Liver (tissue), 9 donors: ENCODE measurements around the gene KDM3B. TPM values are rescaled to one million over a fixed set of nuclear protein-coding genes. Genes with fewer than 3 reads are reported as not detected.

ENCODE experiments used
- DNase-seq: peaks from one replicate; pipeline ENCODE4 v3.0.0-alpha.2; 2017; ENCODE audit warnings: low spot score
- H3K27ac ChIP-seq, 2 donors: one replicate each; pipeline ENCODE4 v1.7.0; 2013; ENCODE audit warnings: inconsistent platforms in 2 of 2, low read length in 2 of 2, control low read depth in 1 of 2, low read depth in 1 of 2, mild to moderate bottlenecking in 1 of 2
- H3K27me3 ChIP-seq, 4 donors: one replicate each; pipeline versions ENCODE4 v1.6.1 to v1.7.0; 2013; ENCODE audit warnings: low read length in 3 of 4, inconsistent platforms in 1 of 4, mild to moderate bottlenecking in 1 of 4, moderate library complexity in 1 of 4; ENCODE audit not compliant: control insufficient read depth in 4 of 4, insufficient read depth in 4 of 4
- H3K36me3 ChIP-seq, 4 donors: one replicate each; pipeline versions ENCODE4 v1.6.1 to v1.7.0; 2013; ENCODE audit warnings: low read length in 3 of 4, mild to moderate bottlenecking in 3 of 4, low read depth in 1 of 4, moderate library complexity in 1 of 4; ENCODE audit not compliant: control insufficient read depth in 4 of 4, insufficient read depth in 3 of 4
- H3K4me1 ChIP-seq, 4 donors: one replicate each; pipeline versions ENCODE4 v1.6.1 to v1.7.0; 2013; ENCODE audit warnings: low read length in 3 of 4, mild to moderate bottlenecking in 3 of 4, moderate library complexity in 1 of 4; ENCODE audit not compliant: control insufficient read depth in 4 of 4, insufficient read depth in 4 of 4
- H3K4me3 ChIP-seq, 3 donors: one replicate each; pipeline versions ENCODE4 v1.6.1 to v1.7.0; 2013; ENCODE audit warnings: low read length in 3 of 3, control low read depth in 1 of 3, low read depth in 1 of 3, mild to moderate bottlenecking in 1 of 3
- H3K9ac ChIP-seq, 2 donors: one replicate each; pipeline ENCODE4 v1.7.0; 2013; ENCODE audit warnings: low read length in 2 of 2, mild to moderate bottlenecking in 2 of 2, moderate library complexity in 2 of 2, control low read depth in 1 of 2, low read depth in 1 of 2
- H3K9me3 ChIP-seq, 4 donors: one replicate each; pipeline versions ENCODE4 v1.6.1 to v1.7.0; 2013; ENCODE audit warnings: low read length in 3 of 4; ENCODE audit not compliant: control insufficient read depth in 4 of 4
- EGR1 ChIP-seq, 2 donors: IDR thresholded peaks; 2 replicates each; pipeline ENCODE4 v1.6.1; 2016 to 2018; ENCODE audit warnings: antibody characterized with exemption in 2 of 2, low read depth in 2 of 2
- FOXA1 ChIP-seq: IDR thresholded peaks from 2 replicates; pipeline ENCODE4 v1.6.1; 2016; ENCODE audit warnings: antibody characterized with exemption
- FOXA2 ChIP-seq: IDR thresholded peaks from 2 replicates; pipeline ENCODE4 v1.6.1; 2016; ENCODE audit warnings: antibody characterized with exemption
- HNF4A ChIP-seq, 2 donors: conservative IDR thresholded peaks; 2 replicates each; pipeline ENCODE4 v1.6.1; 2016; ENCODE audit warnings: antibody characterized with exemption in 2 of 2, mild to moderate bottlenecking in 2 of 2
- HNF4G ChIP-seq: IDR thresholded peaks from 2 replicates; pipeline ENCODE4 v1.6.1; 2016; ENCODE audit warnings: antibody characterized with exemption
- JUND ChIP-seq, 2 donors: IDR thresholded peaks; 2 replicates each; pipeline ENCODE4 v1.6.1; 2016; ENCODE audit warnings: antibody characterized with exemption in 2 of 2
- MAX ChIP-seq: IDR thresholded peaks from 2 replicates; pipeline ENCODE4 v1.6.1; 2016; ENCODE audit warnings: antibody characterized with exemption
- NR2F2 ChIP-seq: IDR thresholded peaks from 2 replicates; pipeline ENCODE4 v1.6.1; 2016; ENCODE audit warnings: antibody characterized with exemption
- RAD21 ChIP-seq, 2 donors: IDR thresholded peaks; 2 replicates each; pipeline ENCODE4 v1.6.1; 2016; ENCODE audit warnings: antibody characterized with exemption in 2 of 2, mild to moderate bottlenecking in 2 of 2
- RXRA ChIP-seq, 2 donors: IDR thresholded peaks; 2 replicates each; pipeline ENCODE4 v1.6.1; 2017 to 2018; ENCODE audit warnings: antibody characterized with exemption in 2 of 2, mild to moderate bottlenecking in 1 of 2
- SP1 ChIP-seq: IDR thresholded peaks from 2 replicates; pipeline ENCODE4 v1.6.1; 2018; ENCODE audit warnings: antibody characterized with exemption, mild to moderate bottlenecking
- TAF1 ChIP-seq: conservative IDR thresholded peaks from 2 replicates; pipeline ENCODE4 v1.6.1; 2016; ENCODE audit warnings: antibody characterized with exemption, mild to moderate bottlenecking
- YY1 ChIP-seq: IDR thresholded peaks from 2 replicates; pipeline ENCODE4 v1.6.1; 2016; ENCODE audit warnings: antibody characterized with exemption, mild to moderate bottlenecking
- whole genome bisulfite sequencing: extraction: QIAGEN DNeasy Blood & Tissue Kit; methylation state at CpG from one replicate; pipeline ENCODE4 v1.1.7; 2013; 5-methylcytosine and 5-hydroxymethylcytosine counted together
- polyA plus RNA-seq, 2 donors: library from polyadenylated mRNA; stranded (reverse) in 1 of 2; unstranded in 1 of 2; fragments of 200-250 nt in 1 of 2; fragments of >200 nt in 1 of 2; fragmentation: Nextera tagmentation in 1 of 2; extraction: Ambion mirVana in 1 of 2; gene quantifications; one replicate each; pipeline versions ENCODE4 v1.2.1 to v1.2.3, GENCODE V29; 2013 to 2015
- total RNA-seq, 2 donors: library from RNA; depleted of rRNA; stranded (reverse); fragments of >200 nt; gene quantifications; one replicate each; pipeline ENCODE4 v1.2.3, GENCODE V29; 2014
- TF ChIP-seq, protein P1 (sequence below): IDR thresholded peaks from 2 replicates; pipeline ENCODE4 v1.6.1; 2016; ENCODE audit warnings: antibody characterized with exemption
- TF ChIP-seq, protein P2 (sequence below): IDR thresholded peaks from 2 replicates; pipeline ENCODE4 v1.6.1; 2016; ENCODE audit warnings: antibody characterized with exemption, mild to moderate bottlenecking
- TF ChIP-seq, protein P3 (sequence below): fragments of 150-350 bp; IDR thresholded peaks from 2 replicates; pipeline ENCODE4 v1.5.1; 2017; ENCODE audit warnings: improper control_type of control experiment, low read depth, low read length; ENCODE audit not compliant: missing input control
- TF ChIP-seq, protein P4 (sequence below): IDR thresholded peaks from 2 replicates; pipeline ENCODE4 v1.6.1; 2016; ENCODE audit warnings: antibody characterized with exemption
- donor health status: healthy.
- donor health status: healthy.
- donor health status: healthy.
- donor health status: healthy.
- donor health status: healthy.

KDM3B gene
- total and polyA plus RNA-seq, 4 donors = 6.8 to 39.6 (median 18.8) TPM

GRCh38 chr5:138354926-138355378 is 2.5 kb downstream of the KDM3B start:
- WGBS = 40% methylated on average over 6 of the region's 6 CpGs
- DNase-seq = peak; percentile 44

More at GRCh38 chr5:138354926-138355378, 2.5 kb downstream of the KDM3B start:
- Histone ChIP-seq H3K4me1 (peaks cover 4 to 20% (median 18%) of the 10 kb centered on the region in 4 donors), H3K27me3 (no peaks in the 10 kb centered on the region), H3K36me3 (no peaks in the 10 kb centered on the region), H3K4me3 (peak overlapping the region in 1 of 3 donors; percentile 17), H3K27ac (no peak overlapping the region), H3K9me3 (no peaks in the 10 kb centered on the region), H3K9ac (no peak overlapping the region)
- TF ChIP-seq TAF1 (no peak), RAD21 (IDR thresholded peaks at IDR 0.05) (no peak), MAX (no peak), EGR1 (IDR thresholded peaks at IDR 0.05; ENCODE audit: low read depth in 2 of 2) (no peak), HNF4G (no peak), FOXA1 (no peak), SP1 (no peak), RXRA (IDR thresholded peaks at IDR 0.05) (no peak), FOXA2 (no peak), HNF4A (conservative IDR thresholded peaks at IDR 0.05) (no peak), JUND (IDR thresholded peaks at IDR 0.05) (no peak), NR2F2 (no peak), YY1 (no peak)
- TF ChIP-seq, protein P1, sequence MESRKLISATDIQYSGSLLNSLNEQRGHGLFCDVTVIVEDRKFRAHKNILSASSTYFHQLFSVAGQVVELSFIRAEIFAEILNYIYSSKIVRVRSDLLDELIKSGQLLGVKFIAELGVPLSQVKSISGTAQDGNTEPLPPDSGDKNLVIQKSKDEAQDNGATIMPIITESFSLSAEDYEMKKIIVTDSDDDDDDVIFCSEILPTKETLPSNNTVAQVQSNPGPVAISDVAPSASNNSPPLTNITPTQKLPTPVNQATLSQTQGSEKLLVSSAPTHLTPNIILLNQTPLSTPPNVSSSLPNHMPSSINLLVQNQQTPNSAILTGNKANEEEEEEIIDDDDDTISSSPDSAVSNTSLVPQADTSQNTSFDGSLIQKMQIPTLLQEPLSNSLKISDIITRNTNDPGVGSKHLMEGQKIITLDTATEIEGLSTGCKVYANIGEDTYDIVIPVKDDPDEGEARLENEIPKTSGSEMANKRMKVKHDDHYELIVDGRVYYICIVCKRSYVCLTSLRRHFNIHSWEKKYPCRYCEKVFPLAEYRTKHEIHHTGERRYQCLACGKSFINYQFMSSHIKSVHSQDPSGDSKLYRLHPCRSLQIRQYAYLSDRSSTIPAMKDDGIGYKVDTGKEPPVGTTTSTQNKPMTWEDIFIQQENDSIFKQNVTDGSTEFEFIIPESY = no peak
- TF ChIP-seq, protein P2, sequence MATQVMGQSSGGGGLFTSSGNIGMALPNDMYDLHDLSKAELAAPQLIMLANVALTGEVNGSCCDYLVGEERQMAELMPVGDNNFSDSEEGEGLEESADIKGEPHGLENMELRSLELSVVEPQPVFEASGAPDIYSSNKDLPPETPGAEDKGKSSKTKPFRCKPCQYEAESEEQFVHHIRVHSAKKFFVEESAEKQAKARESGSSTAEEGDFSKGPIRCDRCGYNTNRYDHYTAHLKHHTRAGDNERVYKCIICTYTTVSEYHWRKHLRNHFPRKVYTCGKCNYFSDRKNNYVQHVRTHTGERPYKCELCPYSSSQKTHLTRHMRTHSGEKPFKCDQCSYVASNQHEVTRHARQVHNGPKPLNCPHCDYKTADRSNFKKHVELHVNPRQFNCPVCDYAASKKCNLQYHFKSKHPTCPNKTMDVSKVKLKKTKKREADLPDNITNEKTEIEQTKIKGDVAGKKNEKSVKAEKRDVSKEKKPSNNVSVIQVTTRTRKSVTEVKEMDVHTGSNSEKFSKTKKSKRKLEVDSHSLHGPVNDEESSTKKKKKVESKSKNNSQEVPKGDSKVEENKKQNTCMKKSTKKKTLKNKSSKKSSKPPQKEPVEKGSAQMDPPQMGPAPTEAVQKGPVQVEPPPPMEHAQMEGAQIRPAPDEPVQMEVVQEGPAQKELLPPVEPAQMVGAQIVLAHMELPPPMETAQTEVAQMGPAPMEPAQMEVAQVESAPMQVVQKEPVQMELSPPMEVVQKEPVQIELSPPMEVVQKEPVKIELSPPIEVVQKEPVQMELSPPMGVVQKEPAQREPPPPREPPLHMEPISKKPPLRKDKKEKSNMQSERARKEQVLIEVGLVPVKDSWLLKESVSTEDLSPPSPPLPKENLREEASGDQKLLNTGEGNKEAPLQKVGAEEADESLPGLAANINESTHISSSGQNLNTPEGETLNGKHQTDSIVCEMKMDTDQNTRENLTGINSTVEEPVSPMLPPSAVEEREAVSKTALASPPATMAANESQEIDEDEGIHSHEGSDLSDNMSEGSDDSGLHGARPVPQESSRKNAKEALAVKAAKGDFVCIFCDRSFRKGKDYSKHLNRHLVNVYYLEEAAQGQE = no peak
- TF ChIP-seq, protein P3, sequence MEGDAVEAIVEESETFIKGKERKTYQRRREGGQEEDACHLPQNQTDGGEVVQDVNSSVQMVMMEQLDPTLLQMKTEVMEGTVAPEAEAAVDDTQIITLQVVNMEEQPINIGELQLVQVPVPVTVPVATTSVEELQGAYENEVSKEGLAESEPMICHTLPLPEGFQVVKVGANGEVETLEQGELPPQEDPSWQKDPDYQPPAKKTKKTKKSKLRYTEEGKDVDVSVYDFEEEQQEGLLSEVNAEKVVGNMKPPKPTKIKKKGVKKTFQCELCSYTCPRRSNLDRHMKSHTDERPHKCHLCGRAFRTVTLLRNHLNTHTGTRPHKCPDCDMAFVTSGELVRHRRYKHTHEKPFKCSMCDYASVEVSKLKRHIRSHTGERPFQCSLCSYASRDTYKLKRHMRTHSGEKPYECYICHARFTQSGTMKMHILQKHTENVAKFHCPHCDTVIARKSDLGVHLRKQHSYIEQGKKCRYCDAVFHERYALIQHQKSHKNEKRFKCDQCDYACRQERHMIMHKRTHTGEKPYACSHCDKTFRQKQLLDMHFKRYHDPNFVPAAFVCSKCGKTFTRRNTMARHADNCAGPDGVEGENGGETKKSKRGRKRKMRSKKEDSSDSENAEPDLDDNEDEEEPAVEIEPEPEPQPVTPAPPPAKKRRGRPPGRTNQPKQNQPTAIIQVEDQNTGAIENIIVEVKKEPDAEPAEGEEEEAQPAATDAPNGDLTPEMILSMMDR = no peak
- TF ChIP-seq, protein P4, sequence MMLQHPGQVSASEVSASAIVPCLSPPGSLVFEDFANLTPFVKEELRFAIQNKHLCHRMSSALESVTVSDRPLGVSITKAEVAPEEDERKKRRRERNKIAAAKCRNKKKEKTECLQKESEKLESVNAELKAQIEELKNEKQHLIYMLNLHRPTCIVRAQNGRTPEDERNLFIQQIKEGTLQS = no peak
